ENCODE data around the gene SPNS1. TPM values are rescaled to one million over a fixed set of nuclear protein-coding genes. Genes with fewer than 3 reads are reported as not detected.

SPNS1 gene
- polyA plus RNA-seq, result 2.4 and 2.6 TPM in 2 replicates

GRCh38 chr16:28974437-28975157, at the start of gene SPNS1:
TSS of gene SPNS1 (plus strand) at chr16:28974778. CDS start at chr16:28975152, 374 bp downstream.

GRCh38 chr16:28931801-28932225, 42.8 kb upstream of the SPNS1 start, which contains the start of gene CD19:
TSS of gene CD19 (plus strand) at chr16:28931971. CDS start at chr16:28932001, 30 bp downstream.

GRCh38 chr16:28950648-28951409, 23.7 kb upstream of the SPNS1 start, which contains the start of gene NFATC2IP:
TSS of gene NFATC2IP (plus strand) at chr16:28950937. CDS start at chr16:28951012, 75 bp downstream.

GRCh38 chr16:28984619-28985135, 10.1 kb downstream of the SPNS1 start, which contains the start of gene LAT:
TSS of gene LAT (plus strand) at chr16:28985052. CDS start at chr16:28985418, 366 bp downstream.

Other genes with a start within 250 kb of the SPNS1 start
- 1.6 TPM in 1 of 2 replicates, not detected in the other for gene NPIPB9, start 223.0 kb upstream of the SPNS1 start, polyA plus RNA-seq
- 7.1 and 12.1 TPM in 2 replicates for gene ATXN2L, start 151.8 kb upstream of the SPNS1 start, polyA plus RNA-seq
- 84.1 and 84.6 TPM in 2 replicates for gene TUFM, start 128.4 kb upstream of the SPNS1 start, polyA plus RNA-seq
- 3.7 and 4.5 TPM in 2 replicates for gene SH2B1, start 110.9 kb upstream of the SPNS1 start, polyA plus RNA-seq
- gene ATP2A1, start 96.3 kb upstream of the SPNS1 start, polyA plus RNA-seq, result 0.52 TPM in 1 of 2 replicates, not detected in the other
- gene RABEP2, start 49.5 kb upstream of the SPNS1 start, polyA plus RNA-seq, result 0.43 and 0.49 TPM in 2 replicates
- gene CD19, start 42.8 kb upstream of the SPNS1 start, polyA plus RNA-seq, result not detected in 2 replicates
- 5.0 and 6.6 TPM in 2 replicates for gene NFATC2IP, start 23.8 kb upstream of the SPNS1 start, polyA plus RNA-seq
- 4.9 TPM in 1 of 2 replicates, not detected in the other for gene LAT, start 10.3 kb downstream of the SPNS1 start, polyA plus RNA-seq